Mononuclear cell (primary cell): ENCODE results near the gene VOPP1. TPM values are rescaled to one million over a fixed set of nuclear protein-coding genes. Genes with fewer than 3 reads are reported as not detected.
"Not testable (repeated sequence)": the region's sequence is repeated elsewhere in the genome, so short reads cannot be mapped to it uniquely, and the experiment has no call there.

ENCODE experiments used
- H3K27me3 ChIP-seq: 2 replicates; pipeline ENCODE4 v1.6.0; 2011; ENCODE audit warnings: low read length, control low read depth; ENCODE audit not compliant: insufficient read depth
- H3K4me1 ChIP-seq: 2 replicates; pipeline ENCODE4 v1.5.1; 2011; ENCODE audit warnings: mild to moderate bottlenecking, low read length, control low read depth; ENCODE audit not compliant: insufficient read depth
- H3K4me3 ChIP-seq: 2 replicates; pipeline ENCODE4 v1.5.1; 2011; ENCODE audit warnings: mild to moderate bottlenecking, low read length, moderate library complexity
- H3K9me3 ChIP-seq: 2 replicates; pipeline ENCODE4 v1.5.1; 2011; ENCODE audit warnings: low read depth, mild to moderate bottlenecking, control low read depth, low read length
- total RNA-seq: library from RNA; depleted of rRNA; stranded (reverse); fragments of >200 nt; gene quantifications from one replicate; pipeline ENCODE4 v1.2.3, GENCODE V29; 2012

Gene VOPP1
- total RNA-seq = 72.1 TPM

GRCh38 chr7:55572378-55573233 is at the start of gene VOPP1:
Gene VOPP1, minus strand, starts transcription at chr7:55572502. Its CDS starts 178 bp downstream, at chr7:55572324.
- Histone ChIP-seq H3K4me3 (peak within 1 kb of the TSS; percentile 67), H3K4me1 (peaks cover 48% of the 10 kb centered on the region), H3K9me3 (no peaks in the 10 kb centered on the region), H3K27me3 (no peaks in the 10 kb centered on the region)

GRCh38 chr7:55618913-55619312 is 46.6 kb upstream of the VOPP1 start:
- Histone ChIP-seq H3K9me3 (no peaks in the 10 kb centered on the region), H3K4me1 (no peaks in the 10 kb centered on the region), H3K27me3 (no peaks in the 10 kb centered on the region), H3K4me3 (no peak overlapping the region)

- not testable (repeated sequence) for H3K27me3 ChIP-seq, H3K9me3 ChIP-seq, H3K4me3 ChIP-seq, H3K4me1 ChIP-seq
These were observed 42.2 kb upstream of the VOPP1 start for GRCh38 chr7:55614365-55615064.

GRCh38 chr7:55609726-55610125 is 37.4 kb upstream of the VOPP1 start:
- not testable (repeated sequence) for H3K27me3 ChIP-seq, H3K9me3 ChIP-seq, H3K4me1 ChIP-seq, H3K4me3 ChIP-seq

- not testable (repeated sequence) for H3K27me3 ChIP-seq, H3K4me1 ChIP-seq, H3K9me3 ChIP-seq, H3K4me3 ChIP-seq
These were observed 33.4 kb upstream of the VOPP1 start for GRCh38 chr7:55605661-55606060.

- H3K4me1 ChIP-seq, H3K4me3 ChIP-seq, H3K9me3 ChIP-seq, H3K27me3 ChIP-seq: not testable (repeated sequence)
These were observed 25.7 kb upstream of the VOPP1 start for GRCh38 chr7:55597944-55598499.

- H3K4me3 ChIP-seq, H3K9me3 ChIP-seq, H3K4me1 ChIP-seq, H3K27me3 ChIP-seq: not testable (repeated sequence)
These were observed 25.0 kb upstream of the VOPP1 start for GRCh38 chr7:55597214-55597739.

GRCh38 chr7:55595511-55595910 is 23.2 kb upstream of the VOPP1 start:
- H3K4me3 ChIP-seq = no peak overlapping the region
- no peaks in the 10 kb centered on the region for H3K9me3 ChIP-seq
- no peaks in the 10 kb centered on the region for H3K4me1 ChIP-seq
- no peaks in the 10 kb centered on the region for H3K27me3 ChIP-seq

GRCh38 chr7:55594870-55595269 is 22.6 kb upstream of the VOPP1 start:
- H3K9me3 ChIP-seq = no peaks in the 10 kb centered on the region
- H3K4me1 ChIP-seq = no peaks in the 10 kb centered on the region
- no peak overlapping the region for H3K4me3 ChIP-seq
- H3K27me3 ChIP-seq = no peaks in the 10 kb centered on the region

- no peaks in the 10 kb centered on the region for H3K27me3 ChIP-seq
- H3K4me3 ChIP-seq = no peak overlapping the region
- H3K9me3 ChIP-seq = no peaks in the 10 kb centered on the region
- H3K4me1 ChIP-seq = no peaks in the 10 kb centered on the region
These were observed 22.1 kb upstream of the VOPP1 start for GRCh38 chr7:55594414-55594813.

- no peak overlapping the region for H3K4me3 ChIP-seq
- H3K9me3 ChIP-seq = no peaks in the 10 kb centered on the region
- H3K27me3 ChIP-seq = no peaks in the 10 kb centered on the region
- no peaks in the 10 kb centered on the region for H3K4me1 ChIP-seq
These were observed 21.4 kb upstream of the VOPP1 start for GRCh38 chr7:55593515-55594318.

- Histone ChIP-seq H3K4me1 (no peaks in the 10 kb centered on the region), H3K9me3 (no peaks in the 10 kb centered on the region), H3K27me3 (no peaks in the 10 kb centered on the region), H3K4me3 (no peak overlapping the region)
These were observed 20.8 kb upstream of the VOPP1 start for GRCh38 chr7:55593172-55593514.

- Histone ChIP-seq H3K4me1 (no peaks in the 10 kb centered on the region), H3K27me3 (no peaks in the 10 kb centered on the region), H3K9me3 (no peaks in the 10 kb centered on the region), H3K4me3 (no peak overlapping the region)
These were observed 20.2 kb upstream of the VOPP1 start for GRCh38 chr7:55592492-55592891.

GRCh38 chr7:55591282-55591931 is 19.1 kb upstream of the VOPP1 start:
- Histone ChIP-seq H3K4me1 (no peaks in the 10 kb centered on the region), H3K9me3 (no peaks in the 10 kb centered on the region), H3K27me3 (no peaks in the 10 kb centered on the region), H3K4me3 (no peak overlapping the region)
